ENCODE data around the gene CNN2.

The CNN2 gene

GRCh38 chr19:1046836-1047695 lies 20.7 kb downstream of the CNN2 start:
- no peak for FAIRE-seq
- DNase-seq (ENCODE audit: insufficient read length, low spot score) = no peak

- no peak for FAIRE-seq
Observed at GRCh38 chr19:1047696-1048147, 21.3 kb downstream of the CNN2 start.

DNA sequence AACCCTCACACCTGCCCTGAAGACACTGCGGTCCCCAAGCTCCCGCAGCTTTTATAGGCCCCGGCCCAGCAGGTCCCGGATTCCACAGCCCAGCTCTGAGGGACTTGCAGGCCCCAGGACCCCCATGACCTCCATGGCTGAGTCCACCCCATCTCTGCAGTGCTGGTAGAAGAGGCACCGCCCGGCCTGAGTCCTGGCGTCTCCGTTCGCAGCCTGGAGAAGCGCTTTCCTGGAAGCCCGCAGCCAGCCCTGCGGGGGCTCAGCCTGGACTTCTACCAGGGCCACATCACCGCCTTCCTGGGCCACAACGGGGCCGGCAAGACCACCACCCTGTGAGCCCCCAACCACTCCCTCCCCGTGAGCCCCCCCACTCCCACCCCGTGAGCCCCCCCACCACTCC lies 22.7 kb downstream of the CNN2 start:
- FAIRE-seq (no peak), DNase-seq (ENCODE audit: insufficient read length, low spot score) (no peak)

More at GRCh38 chr19:1047696-1048147, 21.3 kb downstream of the CNN2 start:
- no peak for DNase-seq (ENCODE audit: insufficient read length, low spot score)

GRCh38 chr19:1049800-1050199 lies 23.4 kb downstream of the CNN2 start:
- no peak for DNase-seq (ENCODE audit: insufficient read length, low spot score)
- no peak for FAIRE-seq

DNA sequence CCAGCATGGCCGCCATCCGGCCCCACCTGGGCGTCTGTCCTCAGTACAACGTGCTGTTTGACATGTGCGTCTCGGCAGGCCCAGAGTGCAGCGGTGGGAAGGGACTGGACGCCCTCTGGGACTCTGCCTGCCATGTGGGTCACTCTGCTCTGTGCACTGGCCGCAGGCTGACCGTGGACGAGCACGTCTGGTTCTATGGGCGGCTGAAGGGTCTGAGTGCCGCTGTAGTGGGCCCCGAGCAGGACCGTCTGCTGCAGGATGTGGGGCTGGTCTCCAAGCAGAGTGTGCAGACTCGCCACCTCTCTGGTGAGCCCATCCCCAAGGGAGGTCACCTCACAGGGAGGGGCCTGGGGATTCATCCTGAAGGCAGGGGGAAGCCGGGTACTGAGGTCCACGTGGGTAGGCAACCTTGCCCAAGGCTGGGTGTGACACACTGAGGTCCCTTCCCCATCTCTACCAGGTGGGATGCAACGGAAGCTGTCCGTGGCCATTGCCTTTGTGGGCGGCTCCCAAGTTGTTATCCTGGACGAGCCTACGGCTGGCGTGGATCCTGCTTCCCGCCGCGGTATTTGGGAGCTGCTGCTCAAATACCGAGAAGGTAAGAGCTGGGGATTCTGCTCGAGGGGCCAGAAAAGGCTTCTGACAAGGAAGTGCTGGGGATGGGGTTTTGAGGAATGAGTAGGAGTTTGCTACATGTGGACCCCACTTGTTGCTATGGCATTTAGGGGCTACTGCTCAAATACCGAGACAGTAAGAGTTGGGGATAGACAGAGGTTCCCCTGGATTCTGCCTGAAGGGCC lies 24.8 kb downstream of the CNN2 start:
- FAIRE-seq = no peak
- DNase-seq (ENCODE audit: insufficient read length, low spot score) = no peak

- FAIRE-seq = no peak
- no peak for DNase-seq (ENCODE audit: insufficient read length, low spot score)
Observed at GRCh38 chr19:1051791-1052190, 25.4 kb downstream of the CNN2 start.

DNA sequence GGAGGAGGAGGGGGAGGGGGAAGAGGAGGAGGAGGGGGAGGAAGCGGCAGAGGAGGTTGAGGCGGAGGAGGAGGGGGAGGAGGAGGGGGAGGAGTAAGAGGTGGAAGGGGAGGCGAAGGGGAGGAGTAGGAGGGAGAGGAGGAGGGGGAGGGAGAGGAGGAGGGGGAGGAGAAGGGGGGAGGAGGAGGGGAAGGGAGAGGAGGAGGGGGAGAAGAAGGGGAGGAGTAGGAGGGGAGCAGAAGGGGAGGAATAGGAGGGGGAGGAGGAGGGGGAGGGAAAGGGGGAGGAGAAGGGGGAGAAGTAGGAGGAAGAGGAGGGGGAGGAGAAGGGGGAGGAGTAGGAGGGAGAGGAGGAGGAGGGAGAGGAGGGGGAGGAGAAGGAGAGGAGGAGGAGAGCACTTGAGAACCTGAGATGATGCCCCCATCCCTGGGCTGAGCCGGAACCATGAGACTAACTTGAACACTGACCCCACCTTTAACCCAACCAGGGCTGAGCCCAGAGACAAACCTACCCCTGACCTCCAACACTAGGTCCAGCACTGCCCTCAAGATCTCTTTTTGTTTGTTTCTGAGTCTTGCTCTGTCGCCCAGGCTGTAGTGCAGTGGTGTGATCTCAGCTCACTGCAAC lies 26.1 kb downstream of the CNN2 start:
- no peak for FAIRE-seq
- no peak for DNase-seq (ENCODE audit: insufficient read length, low spot score)

DNA sequence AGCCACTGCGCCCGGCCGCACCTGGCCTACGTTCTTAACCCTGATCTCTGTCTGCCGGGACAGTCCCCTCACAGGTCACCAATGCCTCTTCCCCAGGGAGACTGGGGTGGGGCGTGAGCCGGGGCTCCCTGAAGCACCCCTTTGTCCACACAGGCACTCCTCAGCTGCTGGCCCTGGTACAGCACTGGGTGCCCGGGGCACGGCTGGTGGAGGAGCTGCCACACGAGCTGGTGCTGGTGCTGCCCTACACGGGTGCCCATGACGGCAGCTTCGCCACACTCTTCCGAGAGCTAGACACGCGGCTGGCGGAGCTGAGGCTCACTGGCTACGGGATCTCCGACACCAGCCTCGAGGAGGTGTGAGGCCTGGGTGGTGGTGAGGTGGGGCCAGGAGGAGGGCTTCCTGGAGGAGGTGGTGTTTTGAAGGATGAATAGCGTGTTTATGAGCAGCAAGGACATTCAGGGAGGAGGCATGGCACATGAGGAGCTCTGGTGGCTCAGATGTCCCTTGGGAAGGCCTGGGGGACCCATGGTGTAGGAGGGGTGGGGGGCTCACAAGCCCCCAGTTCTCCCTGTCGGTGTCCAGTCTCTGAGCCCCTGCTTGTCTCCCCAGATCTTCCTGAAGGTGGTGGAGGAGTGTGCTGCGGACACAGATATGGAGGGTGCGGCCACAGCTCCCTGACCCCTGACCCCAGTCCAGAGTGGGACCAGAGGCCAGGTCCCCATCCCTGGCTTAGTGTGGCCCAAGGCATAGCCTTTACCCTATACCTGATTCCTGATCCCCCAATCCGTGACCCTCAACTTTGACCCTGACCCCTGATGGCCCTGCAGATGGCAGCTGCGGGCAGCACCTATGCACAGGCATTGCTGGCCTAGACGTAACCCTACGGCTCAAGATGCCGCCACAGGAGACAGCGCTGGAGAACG lies 27.0 kb downstream of the CNN2 start:
- no peak for DNase-seq (ENCODE audit: insufficient read length, low spot score)
- FAIRE-seq = no peak

DNA sequence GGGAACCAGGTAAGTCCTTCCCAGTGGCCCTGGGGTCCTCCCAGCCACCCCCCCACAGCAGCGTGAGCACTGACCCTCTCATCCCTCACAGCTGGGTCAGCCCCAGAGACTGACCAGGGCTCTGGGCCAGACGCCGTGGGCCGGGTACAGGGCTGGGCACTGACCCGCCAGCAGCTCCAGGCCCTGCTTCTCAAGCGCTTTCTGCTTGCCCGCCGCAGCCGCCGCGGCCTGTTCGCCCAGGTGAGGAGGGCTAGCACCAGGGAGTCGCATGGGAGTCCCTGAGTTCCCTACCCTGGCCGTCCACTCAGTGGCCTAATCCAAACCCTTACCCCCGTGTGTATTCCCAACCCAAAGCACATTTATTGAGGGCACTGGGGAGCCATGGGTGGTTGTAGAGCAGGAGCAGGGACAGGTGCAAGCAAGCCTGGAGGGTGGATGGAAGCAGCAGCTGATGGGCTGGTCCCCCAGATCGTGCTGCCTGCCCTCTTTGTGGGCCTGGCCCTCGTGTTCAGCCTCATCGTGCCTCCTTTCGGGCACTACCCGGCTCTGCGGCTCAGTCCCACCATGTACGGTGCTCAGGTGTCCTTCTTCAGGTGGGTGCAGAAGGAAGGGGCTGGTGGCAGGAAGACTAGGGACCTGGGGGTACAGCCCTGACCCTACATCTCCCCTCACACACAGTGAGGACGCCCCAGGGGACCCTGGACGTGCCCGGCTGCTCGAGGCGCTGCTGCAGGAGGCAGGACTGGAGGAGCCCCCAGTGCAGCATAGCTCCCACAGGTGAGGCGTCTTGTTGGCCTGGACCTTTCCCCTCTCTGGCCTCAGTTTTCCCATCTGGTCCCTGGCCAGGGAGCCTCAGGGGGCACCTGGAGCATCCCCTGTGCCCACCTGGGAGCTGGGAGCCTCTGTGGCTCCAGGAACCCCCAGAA lies 28.0 kb downstream of the CNN2 start:
- no peak for FAIRE-seq
- DNase-seq (ENCODE audit: insufficient read length, low spot score) = no peak

GRCh38 chr19:1055028-1055425 lies 28.6 kb downstream of the CNN2 start:
- FAIRE-seq = no peak
- DNase-seq (ENCODE audit: insufficient read length, low spot score) = no peak

DNA sequence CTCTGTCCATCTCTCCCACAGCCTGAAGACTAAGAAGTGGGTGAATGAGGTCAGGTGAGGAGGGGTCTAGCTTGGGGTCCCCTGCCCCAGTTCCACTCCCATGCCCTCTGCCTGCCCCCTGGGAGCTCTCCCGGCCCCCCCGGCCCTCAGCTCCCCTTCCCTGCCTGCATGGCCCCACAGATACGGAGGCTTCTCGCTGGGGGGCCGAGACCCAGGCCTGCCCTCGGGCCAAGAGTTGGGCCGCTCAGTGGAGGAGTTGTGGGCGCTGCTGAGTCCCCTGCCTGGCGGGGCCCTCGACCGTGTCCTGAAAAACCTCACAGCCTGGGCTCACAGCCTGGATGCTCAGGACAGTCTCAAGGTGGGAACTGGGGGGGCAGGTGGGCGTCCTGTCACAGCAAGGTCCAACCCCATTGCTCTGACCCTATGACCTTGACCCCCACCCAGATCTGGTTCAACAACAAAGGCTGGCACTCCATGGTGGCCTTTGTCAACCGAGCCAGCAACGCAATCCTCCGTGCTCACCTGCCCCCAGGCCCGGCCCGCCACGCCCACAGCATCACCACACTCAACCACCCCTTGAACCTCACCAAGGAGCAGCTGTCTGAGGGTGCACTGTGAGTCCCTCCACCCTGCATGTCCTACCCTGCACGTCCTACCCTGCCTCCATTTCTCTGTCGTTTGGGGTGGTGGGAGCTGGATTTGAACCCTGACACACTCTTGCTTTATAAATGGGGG lies 29.6 kb downstream of the CNN2 start:
- no peak for DNase-seq (ENCODE audit: insufficient read length, low spot score)
- no peak for FAIRE-seq

- peak; percentile 82 for FAIRE-seq
- no peak for DNase-seq (ENCODE audit: insufficient read length, low spot score)
Observed at GRCh38 chr19:1057176-1057855, 30.9 kb downstream of the CNN2 start.

DNA sequence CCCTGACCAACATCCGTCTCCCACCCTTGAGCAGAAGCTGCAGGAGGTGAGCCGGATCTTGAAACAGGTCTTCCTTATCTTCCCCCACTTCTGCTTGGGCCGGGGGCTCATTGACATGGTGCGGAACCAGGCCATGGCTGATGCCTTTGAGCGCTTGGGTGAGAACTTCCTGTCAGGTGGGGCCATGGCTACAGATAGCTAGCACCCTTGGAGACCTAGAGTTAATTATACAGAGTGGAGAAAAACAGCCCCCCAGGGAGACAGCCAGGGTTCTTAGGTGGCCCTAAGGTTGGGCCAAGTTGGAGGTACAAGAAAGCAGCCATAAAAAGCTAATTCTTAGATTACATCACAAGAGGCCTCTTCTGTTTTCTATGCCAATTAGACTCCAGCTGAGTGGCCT lies 31.7 kb downstream of the CNN2 start:
- no peak for FAIRE-seq

DNA sequence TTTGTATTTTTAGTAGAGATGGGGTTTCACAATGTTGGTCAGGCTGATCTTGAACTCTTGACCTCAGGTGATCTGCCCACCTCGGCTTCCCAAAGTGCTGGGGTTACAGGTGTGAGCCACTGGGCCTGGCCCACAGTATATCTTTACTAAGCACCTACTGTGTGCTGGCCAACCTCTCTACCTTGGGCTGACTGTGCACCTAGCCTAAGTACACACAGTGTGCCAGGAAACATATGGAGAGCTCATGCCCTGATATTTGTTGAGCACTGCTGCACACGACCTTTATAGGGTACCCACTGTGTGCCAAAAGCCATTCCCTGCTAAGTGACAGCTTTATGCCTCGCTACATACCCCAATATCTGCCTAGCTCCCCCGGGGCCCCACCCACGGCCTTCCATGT lies 34.3 kb downstream of the CNN2 start:
- FAIRE-seq (no peak), DNase-seq (ENCODE audit: insufficient read length, low spot score) (no peak)

More for the DNA sequence above, 31.7 kb downstream of the CNN2 start:
- no peak for DNase-seq (ENCODE audit: insufficient read length, low spot score)

DNA sequence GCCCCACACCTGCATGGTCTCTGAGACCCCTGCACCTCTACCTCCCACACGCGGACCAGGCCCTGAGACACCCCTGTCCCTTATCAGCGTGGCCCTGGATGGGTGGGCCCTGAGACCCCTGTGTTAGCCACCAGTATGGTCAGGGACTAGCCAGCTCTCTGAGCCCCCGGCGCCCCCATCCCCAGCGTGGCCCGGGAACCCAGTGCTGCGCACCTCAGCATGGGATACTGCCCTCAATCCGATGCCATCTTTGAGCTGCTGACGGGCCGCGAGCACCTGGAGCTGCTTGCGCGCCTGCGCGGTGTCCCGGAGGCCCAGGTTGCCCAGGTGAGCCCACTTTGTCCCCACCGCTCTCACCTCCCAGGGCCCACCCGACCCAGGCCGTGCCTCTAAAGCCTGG lies 35.6 kb downstream of the CNN2 start:
- DNase-seq (ENCODE audit: insufficient read length, low spot score) = no peak
- FAIRE-seq = no peak

DNA sequence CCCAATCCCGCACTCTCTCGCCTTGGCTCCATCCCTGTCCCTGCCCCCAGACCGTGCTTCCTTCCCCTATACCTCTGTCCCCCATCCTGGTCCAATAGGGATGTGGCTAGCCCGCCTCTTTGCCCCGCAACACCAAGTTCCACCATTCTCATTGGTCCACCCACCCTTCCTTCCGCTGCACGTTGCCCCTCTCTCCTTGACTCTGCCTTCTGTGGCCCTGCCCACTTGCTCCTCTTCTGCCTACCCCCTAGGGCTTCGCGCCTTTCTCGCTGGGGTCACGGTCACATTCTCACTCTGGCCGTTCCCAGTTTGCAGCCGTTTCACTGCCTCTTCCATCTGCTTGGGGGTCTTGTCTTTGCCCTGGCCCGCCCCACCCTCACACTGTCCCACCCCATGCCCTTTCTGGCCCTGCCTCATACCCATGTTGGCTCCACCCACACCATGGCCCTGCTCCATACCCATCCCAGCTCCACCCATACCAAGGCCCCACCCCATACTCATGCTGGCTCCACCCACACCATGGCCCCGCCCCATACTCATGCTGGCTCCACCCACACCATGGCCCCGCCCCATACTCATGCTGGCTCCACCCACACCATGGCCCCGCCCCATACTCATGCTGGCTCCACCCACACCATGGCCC lies 36.1 kb downstream of the CNN2 start:
- DNase-seq (ENCODE audit: insufficient read length, low spot score) = no peak
- no peak for FAIRE-seq
